SK-N-SH treated with all-trans-retinoic acid at 6 μM for 48 hours (cell line): ENCODE data around the gene PABPN1L.

Experiments
- CREB5 ChIP-seq: fragments of 250-450 bp; sonication (Bioruptor Pico); IDR thresholded peaks from 2 replicates; pipeline ENCODE4 v1.5.1; 2020; ENCODE audit warnings: low read depth, mild to moderate bottlenecking, moderate library complexity
- ISL1 ChIP-seq: fragments of 250-450 bp; sonication (Bioruptor Pico); IDR thresholded peaks from 2 replicates; pipeline ENCODE4 v2.1.2; 2022; ENCODE audit warnings: mild to moderate bottlenecking, moderate library complexity
- PATZ1 ChIP-seq: fragments of 250-450 bp; sonication (Bioruptor Pico); IDR thresholded peaks from 2 replicates; pipeline ENCODE4 v1.8.0; 2020; ENCODE audit warnings: mild to moderate bottlenecking, moderate library complexity, borderline replicate concordance
- SNAI2 ChIP-seq: fragments of 250-450 bp; sonication (Bioruptor Pico); IDR thresholded peaks from 2 replicates; pipeline ENCODE4 v1.5.0; 2020; ENCODE audit warnings: mild to moderate bottlenecking, moderate library complexity
- TCF4 ChIP-seq: fragments of 250-450 bp; sonication (Bioruptor Pico); IDR thresholded peaks from 2 replicates; pipeline ENCODE4 v1.8.0; 2021; ENCODE audit warnings: mild to moderate bottlenecking, moderate library complexity, borderline replicate concordance
- ZFP3 ChIP-seq: fragments of 250-450 bp; sonication (Bioruptor Pico); IDR thresholded peaks from 2 replicates; pipeline ENCODE4 v1.5.0; 2020; ENCODE audit warnings: mild to moderate bottlenecking, moderate library complexity
- ZFP30 ChIP-seq: fragments of 450-650 bp; formaldehyde crosslinking; IDR thresholded peaks from 2 replicates; pipeline ENCODE4 v1.5.0; 2022; ENCODE audit warnings: mild to moderate bottlenecking, moderate library complexity
- ZNF8 ChIP-seq: fragments of 450-650 bp; formaldehyde crosslinking; IDR thresholded peaks from 2 replicates; pipeline ENCODE4 v1.5.0; 2020; ENCODE audit warnings: mild to moderate bottlenecking, moderate library complexity

- no peak for TF ChIP-seq ISL1 (CRISPR knock-in tag)
- TF ChIP-seq TCF4 (CRISPR knock-in tag), result no peak
- TF ChIP-seq ZFP30 (CRISPR knock-in tag), result no peak
- no peak for TF ChIP-seq ZFP3
- TF ChIP-seq SNAI2, result no peak
- no peak for TF ChIP-seq PATZ1 (CRISPR knock-in tag)
- TF ChIP-seq ZNF8, result no peak
- no peak for TF ChIP-seq CREB5 (CRISPR knock-in tag)
Measured at GRCh38 chr16:88827727-88828126, 38.7 kb downstream of the PABPN1L start.
